ENCODE results near the gene CCDC91. TPM values are rescaled to one million over a fixed set of nuclear protein-coding genes. Genes with fewer than 3 reads are reported as not detected.
"Not testable (repeated sequence)": the region's sequence is repeated elsewhere in the genome, so short reads cannot be mapped to it uniquely, and the experiment has no call there.

CCDC91 gene
- total RNA-seq, 2 donors from 2014 or later = 37.9 to 40.7 TPM

- no peak for DNase-seq (ENCODE audit: low spot score)
- intact Hi-C loops (cut with DNase I) = no loop called here
Measured at GRCh38 chr12:28409892-28410291, 219.6 kb downstream of the CCDC91 start.

GRCh38 chr12:28413460-28414109 is 223.3 kb downstream of the CCDC91 start:
- intact Hi-C loops (cut with DNase I) = no loop called here
- DNase-seq (ENCODE audit: low spot score) = no peak

- DNase-seq (ENCODE audit: low spot score) = no peak
- intact Hi-C loops (cut with DNase I) = no loop called here
Measured at GRCh38 chr12:28415755-28416154, 225.5 kb downstream of the CCDC91 start.

GRCh38 chr12:28421374-28421773 is 231.1 kb downstream of the CCDC91 start:
- intact Hi-C loops (cut with DNase I) = no loop called here
- DNase-seq (ENCODE audit: low spot score) = no peak

- no peak for DNase-seq (ENCODE audit: low spot score)
- intact Hi-C loops (cut with DNase I) = no loop called here
Measured at GRCh38 chr12:28424965-28425364, 234.7 kb downstream of the CCDC91 start.

- intact Hi-C loops (cut with DNase I) = no loop called here
- DNase-seq (ENCODE audit: low spot score) = no peak
Measured at GRCh38 chr12:28425526-28425925, 235.3 kb downstream of the CCDC91 start.

- intact Hi-C loops (cut with DNase I) = no loop called here
- DNase-seq (ENCODE audit: low spot score) = no peak
Measured at GRCh38 chr12:28427046-28427445, 236.8 kb downstream of the CCDC91 start.

GRCh38 chr12:28440081-28440608 is 249.9 kb downstream of the CCDC91 start:
- intact Hi-C loops (cut with DNase I) = loop anchor here in 1 of 2 donors (10.0 kb wide), 1 partner anchor 315 kb away; no protein-coding TSS in a partner anchor
- DNase-seq (ENCODE audit: low spot score) = no peak

- DNase-seq (ENCODE audit: low spot score) = no peak
- intact Hi-C loops (cut with DNase I) = loop anchor here in 1 of 2 donors (10.0 kb wide), 1 partner anchor 317 kb away; no protein-coding TSS in a partner anchor
Measured at GRCh38 chr12:28442101-28442500, 251.8 kb downstream of the CCDC91 start.

GRCh38 chr12:28443337-28443736 is 253.1 kb downstream of the CCDC91 start:
- no peak for DNase-seq (ENCODE audit: low spot score)
- intact Hi-C loops (cut with DNase I) = loop anchor here in 1 of 2 donors (10.0 kb wide), 1 partner anchor 319 kb away; no protein-coding TSS in a partner anchor

- DNase-seq (ENCODE audit: low spot score) = no peak
- intact Hi-C loops (cut with DNase I) = loop anchor here in 1 of 2 donors (10.0 kb wide), 1 partner anchor 321 kb away; no protein-coding TSS in a partner anchor
Measured at GRCh38 chr12:28446031-28446430, 255.8 kb downstream of the CCDC91 start.

- no peak for DNase-seq (ENCODE audit: low spot score)
- intact Hi-C loops (cut with DNase I) = no loop called here
Measured at GRCh38 chr12:28453686-28454085, 263.4 kb downstream of the CCDC91 start.

- intact Hi-C loops (cut with DNase I) = no loop called here
- no peak for DNase-seq (ENCODE audit: low spot score)
Measured at GRCh38 chr12:28456934-28457710, 266.9 kb downstream of the CCDC91 start.

- intact Hi-C loops (cut with DNase I) = no loop called here
- no peak for DNase-seq (ENCODE audit: low spot score)
Measured at GRCh38 chr12:28457785-28458184, 267.5 kb downstream of the CCDC91 start.

GRCh38 chr12:28459481-28459880 is 269.2 kb downstream of the CCDC91 start:
- DNase-seq (ENCODE audit: low spot score) = no peak
- intact Hi-C loops (cut with DNase I) = no loop called here

GRCh38 chr12:28460420-28461130 is 270.3 kb downstream of the CCDC91 start:
- no peak for DNase-seq (ENCODE audit: low spot score)

GRCh38 chr12:28463396-28463795 is 273.1 kb downstream of the CCDC91 start:
- DNase-seq (ENCODE audit: low spot score) = no peak
- intact Hi-C loops (cut with DNase I) = no loop called here

More at GRCh38 chr12:28460420-28461130, 270.3 kb downstream of the CCDC91 start:
- intact Hi-C loops (cut with DNase I) = no loop called here

- intact Hi-C loops (cut with DNase I) = not testable (repeated sequence)
- peak; percentile 66 for DNase-seq (ENCODE audit: low spot score)
Measured at GRCh38 chr12:28471762-28472161, 281.5 kb downstream of the CCDC91 start.

GRCh38 chr12:28476206-28476605 is 285.9 kb downstream of the CCDC91 start:
- DNase-seq (ENCODE audit: low spot score); intact Hi-C loops (cut with DNase I): not testable (repeated sequence)

- intact Hi-C loops (cut with DNase I); DNase-seq (ENCODE audit: low spot score): not testable (repeated sequence)
Measured at GRCh38 chr12:28479097-28479496, 288.8 kb downstream of the CCDC91 start.
